Karpas-422 (cell line): Measurements from ENCODE around the gene ARL5B. TPM values are rescaled to one million over a fixed set of nuclear protein-coding genes. Genes with fewer than 3 reads are reported as not detected.
"Not testable (repeated sequence)": the region's sequence is repeated elsewhere in the genome, so short reads cannot be mapped to it uniquely, and the experiment has no call there.

Source experiments
- DNase-seq: peaks from one replicate; pipeline ENCODE4 v3.0.0-alpha.2; 2015
- H2AFZ ChIP-seq: fragments of 200-600 bp; sonication (generic); 2 replicates; pipeline ENCODE4 v1.6.1; 2014; ENCODE audit warnings: antibody characterized with exemption, low read length, mixed read lengths
- H3K27ac ChIP-seq: fragments of 200-600 bp; sonication (generic); 2 replicates; pipeline ENCODE4 v1.5.1; 2014; ENCODE audit warnings: mild to moderate bottlenecking, low read length, moderate library complexity
- H3K27me3 ChIP-seq: fragments of 200-600 bp; sonication (generic); 2 replicates; pipeline ENCODE4 v1.6.1; 2014; ENCODE audit warnings: low read length, mixed read lengths
- H3K36me3 ChIP-seq: fragments of 200-600 bp; sonication (generic); 2 replicates; pipeline ENCODE4 v1.6.1; 2014; ENCODE audit warnings: low read length, mixed read lengths; ENCODE audit not compliant: insufficient read depth
- H3K4me1 ChIP-seq: fragments of 200-600 bp; sonication (generic); 2 replicates; pipeline ENCODE4 v1.6.1; 2014; ENCODE audit warnings: mild to moderate bottlenecking, low read length, mixed read lengths
- H3K4me2 ChIP-seq: fragments of 200-600 bp; sonication (generic); 2 replicates; pipeline ENCODE4 v1.6.1; 2014; ENCODE audit warnings: low read length, low read depth, mild to moderate bottlenecking; ENCODE audit not compliant: poor library complexity, severe bottlenecking
- H3K4me3 ChIP-seq: fragments of 200-600 bp; sonication (generic); 2 replicates; pipeline ENCODE4 v1.5.1; 2014; ENCODE audit warnings: mild to moderate bottlenecking, antibody characterized with exemption, low read length, mixed read lengths
- H3K79me2 ChIP-seq: fragments of 200-600 bp; sonication (generic); 2 replicates; pipeline ENCODE4 v1.6.1; 2014; ENCODE audit warnings: mild to moderate bottlenecking, low read length, mixed read lengths
- H3K9ac ChIP-seq: fragments of 200-600 bp; sonication (generic); 2 replicates; pipeline ENCODE4 v1.6.0; 2014; ENCODE audit warnings: low read length
- H3K9me2 ChIP-seq: fragments of 200-600 bp; sonication (generic), shearing (Covaris generic); replicated peaks from 2 replicates; pipeline ENCODE4 v1.6.0; 2014; ENCODE audit warnings: mild to moderate bottlenecking, low read length, moderate library complexity; ENCODE audit not compliant: insufficient read depth
- H3K9me3 ChIP-seq: fragments of 300-700, 200-600 bp; sonication (generic); 2 replicates; pipeline ENCODE4 v1.6.1; 2014; ENCODE audit warnings: low read length, mixed read lengths
- H4K20me1 ChIP-seq: fragments of 200-600 bp; sonication (generic); 2 replicates; pipeline ENCODE4 v1.6.1; 2014; ENCODE audit warnings: mild to moderate bottlenecking, antibody characterized with exemption, low read length, low read depth; ENCODE audit not compliant: insufficient read depth
- total RNA-seq: library from RNA; depleted of rRNA; stranded (reverse); fragments of >200 nt; shearing (Covaris generic); gene quantifications from 2 replicates; pipeline ENCODE4 v1.2.3, GENCODE V29; 2014; ENCODE audit warnings: low replicate concordance

Gene ARL5B
- total RNA-seq, 1 experiment from 2014 or later = 22.4 TPM

DNA sequence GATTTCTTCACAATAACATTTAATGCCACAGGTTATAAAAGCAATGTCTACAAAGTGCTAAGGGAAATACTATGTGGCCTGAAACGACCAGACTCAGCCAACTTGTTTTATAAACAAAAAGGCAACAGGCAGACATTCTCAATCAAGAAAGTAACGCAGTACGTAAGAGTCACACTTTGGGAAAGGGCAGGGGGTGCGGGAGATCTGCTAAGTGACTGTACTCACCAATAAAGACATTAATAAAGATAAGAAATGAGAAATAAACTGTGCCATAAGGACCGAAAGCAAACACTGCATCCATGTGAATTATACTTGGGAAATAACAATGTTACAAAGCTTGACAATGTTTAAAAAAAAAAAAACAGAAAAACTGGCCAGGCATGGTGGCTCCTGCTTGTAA, 33.3 kb upstream of the ARL5B start:
- Histone ChIP-seq H3K9me3 (no peaks in the 10 kb centered on the region), H3K27me3 (no peaks in the 10 kb centered on the region), H3K79me2 (peaks cover 41% of the 10 kb centered on the region), H3K4me2 (no peak overlapping the region), H3K4me3 (no peak overlapping the region), H3K9ac (no peak overlapping the region), H3K9me2 (no peaks in the 10 kb centered on the region), H4K20me1 (no peaks in the 10 kb centered on the region), H2AFZ (no peak overlapping the region), H3K4me1 (peaks cover 8% of the 10 kb centered on the region), H3K27ac (no peak overlapping the region), H3K36me3 (peaks cover 11% of the 10 kb centered on the region)
- no peak for DNase-seq

DNA sequence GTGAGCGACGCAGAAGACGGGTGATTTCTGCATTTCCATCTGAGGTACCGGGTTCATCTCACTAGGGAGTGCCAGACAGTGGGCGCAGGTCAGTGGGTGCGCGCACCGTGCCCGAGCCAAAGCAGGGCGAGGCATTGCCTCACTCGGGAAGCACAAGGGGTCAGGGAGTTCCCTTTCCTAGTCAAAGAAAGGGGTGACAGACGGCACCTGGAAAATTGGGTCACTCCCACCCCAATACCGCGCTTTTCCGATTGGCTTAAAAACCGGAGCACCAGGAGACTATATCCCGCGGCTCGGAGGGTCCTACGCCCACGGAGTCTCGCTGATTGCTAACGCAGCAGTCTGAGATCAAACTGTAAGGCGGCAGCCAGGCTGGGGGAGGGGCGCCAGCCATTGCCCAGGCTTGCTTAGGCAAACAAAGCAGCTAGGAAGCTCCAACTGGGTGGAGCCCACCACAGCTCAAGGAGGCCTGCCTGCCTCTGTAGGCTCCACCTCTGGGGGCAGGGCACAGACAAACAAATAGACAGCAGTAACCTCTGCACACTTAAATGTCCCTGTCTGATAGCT, 31.7 kb upstream of the ARL5B start:
- not testable (repeated sequence) for H3K4me1 ChIP-seq, H3K27me3 ChIP-seq, H3K9me3 ChIP-seq, H3K36me3 ChIP-seq, H3K9me2 ChIP-seq, H4K20me1 ChIP-seq
- peak overlapping the region; percentile 67; the same call in 1 of the 2 replicates for H2AFZ ChIP-seq
- DNase-seq = peak; percentile 84
- peak overlapping the region; percentile 86 for H3K4me2 ChIP-seq
- peak overlapping the region; percentile 74 for H3K9ac ChIP-seq
- H3K27ac ChIP-seq = peak overlapping the region; percentile 64
- H3K79me2 ChIP-seq = peaks cover 34% of the 10 kb centered on the region
- peak overlapping the region; percentile 72 for H3K4me3 ChIP-seq

DNA sequence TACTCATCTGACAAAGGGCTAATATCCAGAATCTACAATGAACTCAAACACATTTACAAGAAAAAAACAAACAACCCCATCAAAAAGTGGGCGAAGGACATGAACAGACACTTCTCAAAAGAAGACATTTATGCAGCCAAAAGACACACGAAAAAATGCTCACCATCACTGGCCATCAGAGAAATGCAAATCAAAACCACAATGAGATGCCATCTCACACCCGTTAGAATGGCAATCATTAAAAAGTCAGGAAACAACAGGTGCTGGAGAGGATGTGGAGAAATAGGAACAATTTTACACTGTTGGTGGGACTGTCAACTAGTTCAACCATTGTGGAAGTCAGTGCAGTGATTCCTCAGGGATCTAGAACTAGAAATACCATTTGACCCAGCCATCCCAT, 26.7 kb upstream of the ARL5B start:
- not testable (repeated sequence) for H4K20me1 ChIP-seq, DNase-seq, H3K9ac ChIP-seq, H3K36me3 ChIP-seq, H3K9me3 ChIP-seq, H3K27ac ChIP-seq, H2AFZ ChIP-seq, H3K27me3 ChIP-seq, H3K4me1 ChIP-seq, H3K9me2 ChIP-seq, H3K4me2 ChIP-seq, H3K4me3 ChIP-seq
- H3K79me2 ChIP-seq = peaks cover 12% of the 10 kb centered on the region; the same call in 1 of the 2 replicates

DNA sequence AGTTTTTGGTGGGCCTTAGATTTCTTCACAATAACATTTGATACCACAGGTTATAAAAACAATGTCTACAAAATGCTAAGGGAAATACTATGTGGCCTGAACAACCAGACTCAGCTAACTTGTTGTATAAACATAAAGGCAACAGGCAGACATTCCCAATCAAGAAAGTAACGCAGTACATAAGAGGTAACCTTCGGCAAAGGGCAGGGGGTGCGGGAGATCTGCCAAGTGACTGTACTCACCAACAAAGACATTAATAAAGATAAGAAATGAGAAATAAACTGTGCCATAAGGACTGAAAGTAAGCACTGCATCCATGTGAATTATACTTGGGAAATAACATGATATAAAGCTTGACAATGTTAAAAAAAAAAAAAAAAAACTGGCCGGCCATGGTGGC, 23.2 kb upstream of the ARL5B start:
- Histone ChIP-seq H3K4me3 (no peak overlapping the region), H3K4me1 (no peaks in the 10 kb centered on the region), H3K27me3 (no peaks in the 10 kb centered on the region), H3K9me2 (no peaks in the 10 kb centered on the region), H4K20me1 (no peaks in the 10 kb centered on the region), H3K4me2 (no peak overlapping the region), H3K36me3 (peaks cover 11% of the 10 kb centered on the region), H3K9ac (no peak overlapping the region), H3K27ac (no peak overlapping the region), H3K9me3 (no peaks in the 10 kb centered on the region), H2AFZ (no peak overlapping the region), H3K79me2 (peaks cover 32% of the 10 kb centered on the region)
- DNase-seq = no peak

GRCh38 chr10:18637400-18637799, 21.8 kb upstream of the ARL5B start:
- H3K27ac ChIP-seq, H4K20me1 ChIP-seq, H3K9ac ChIP-seq, H3K9me3 ChIP-seq, H3K4me1 ChIP-seq, H3K4me2 ChIP-seq, DNase-seq, H3K9me2 ChIP-seq, H3K4me3 ChIP-seq, H2AFZ ChIP-seq, H3K27me3 ChIP-seq: not testable (repeated sequence)
- peaks cover 22% of the 10 kb centered on the region for H3K36me3 ChIP-seq
- H3K79me2 ChIP-seq = peaks cover 45% of the 10 kb centered on the region

DNA sequence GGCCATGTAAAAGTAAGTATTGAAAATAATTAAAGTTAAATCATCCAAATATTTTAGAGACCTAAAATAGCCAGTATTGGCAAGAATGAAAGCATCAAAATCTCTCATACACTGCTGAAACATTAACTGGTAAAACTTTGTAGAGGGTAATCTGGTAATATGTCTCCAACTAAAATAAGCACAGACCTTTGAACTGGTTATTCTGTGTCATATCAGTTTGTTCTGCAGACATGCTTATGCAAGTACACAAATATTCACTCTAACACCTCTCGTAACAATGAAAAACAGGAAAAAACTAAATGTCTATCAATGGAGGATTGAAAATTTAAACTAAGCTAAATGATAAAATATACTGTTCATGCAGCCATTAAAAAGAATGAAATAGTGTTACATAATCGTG, 19.5 kb upstream of the ARL5B start:
- H2AFZ ChIP-seq, H3K4me3 ChIP-seq, H3K9me2 ChIP-seq, DNase-seq, H4K20me1 ChIP-seq, H3K4me2 ChIP-seq, H3K9me3 ChIP-seq, H3K4me1 ChIP-seq, H3K9ac ChIP-seq, H3K27ac ChIP-seq, H3K27me3 ChIP-seq: not testable (repeated sequence)
- Histone ChIP-seq H3K79me2 (peaks cover 55% of the 10 kb centered on the region), H3K36me3 (peaks cover 32% of the 10 kb centered on the region)

DNA sequence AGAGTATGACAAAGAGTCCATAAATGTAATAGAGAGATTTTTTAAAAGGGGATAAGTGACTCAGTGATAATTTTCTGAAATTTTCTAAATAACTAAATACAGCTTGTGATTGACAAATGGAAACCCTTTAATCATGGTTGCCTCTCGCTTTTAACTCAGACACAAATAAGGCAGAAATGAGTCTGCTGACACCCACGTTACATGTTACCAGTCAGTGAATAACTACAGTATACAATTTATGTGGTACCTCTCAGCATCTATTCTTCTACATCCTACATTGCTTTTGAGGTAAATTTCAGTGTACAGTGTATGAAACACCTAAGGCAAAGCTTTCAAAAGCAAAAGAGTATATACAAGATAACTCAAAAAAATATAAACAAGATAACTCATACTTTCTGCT, 12.1 kb upstream of the ARL5B start:
- Histone ChIP-seq H3K27me3 (no peaks in the 10 kb centered on the region), H3K4me1 (peaks cover 26% of the 10 kb centered on the region), H3K9ac (no peak overlapping the region), H2AFZ (no peak overlapping the region), H3K4me3 (no peak overlapping the region), H3K79me2 (peaks cover 76% of the 10 kb centered on the region), H3K36me3 (peaks cover 17% of the 10 kb centered on the region), H3K9me2 (no peaks in the 10 kb centered on the region), H3K9me3 (no peaks in the 10 kb centered on the region), H3K27ac (no peak overlapping the region), H4K20me1 (no peaks in the 10 kb centered on the region), H3K4me2 (no peak overlapping the region)
- no peak for DNase-seq

DNA sequence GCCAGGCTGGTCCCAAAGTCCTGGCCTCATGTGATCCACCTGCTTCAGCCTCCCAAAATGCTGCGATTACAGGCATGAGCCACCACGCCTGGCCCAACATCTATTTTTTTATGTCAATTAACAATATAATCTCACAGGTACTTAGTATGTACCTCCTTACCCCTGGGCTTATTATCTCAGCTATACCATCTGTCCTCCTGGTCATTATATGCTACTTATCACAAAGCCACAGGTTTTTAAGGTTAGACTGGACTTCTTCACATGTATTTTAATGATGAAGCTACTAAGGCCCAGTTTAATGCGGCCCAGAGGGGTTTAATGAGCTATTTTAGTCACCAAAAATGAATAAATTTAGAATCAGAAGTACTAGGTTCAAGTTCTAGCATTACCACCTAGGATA, 11.3 kb upstream of the ARL5B start:
- H3K27ac ChIP-seq = no peak overlapping the region
- H3K9ac ChIP-seq = no peak overlapping the region
- peaks cover 30% of the 10 kb centered on the region for H3K4me1 ChIP-seq
- DNase-seq = no peak
- H3K4me3 ChIP-seq = no peak overlapping the region
- no peaks in the 10 kb centered on the region for H3K27me3 ChIP-seq
- H3K36me3 ChIP-seq = peaks cover 10% of the 10 kb centered on the region; the same call in 1 of the 2 replicates
- H2AFZ ChIP-seq = no peak overlapping the region
- H3K9me2 ChIP-seq = no peaks in the 10 kb centered on the region
- H3K4me2 ChIP-seq = no peak overlapping the region
- H4K20me1 ChIP-seq = no peaks in the 10 kb centered on the region
- H3K9me3 ChIP-seq = no peaks in the 10 kb centered on the region
- peaks cover 68% of the 10 kb centered on the region for H3K79me2 ChIP-seq
